Inferior parietal cortex (tissue), 1 donor: Measurements from ENCODE around the gene FLACC1.
"Not testable (repeated sequence)": the region's sequence is repeated elsewhere in the genome, so short reads cannot be mapped to it uniquely, and the experiment has no call there.

ENCODE experiments used
- DNase-seq: peaks from one replicate; pipeline ENCODE4 v3.0.0-alpha.2; 2016; ENCODE audit errors: extremely low spot score

Gene FLACC1

GRCh38 chr2:201349601-201350000 lies 7.5 kb downstream of the FLACC1 start:
- DNase-seq: no peak

DNA sequence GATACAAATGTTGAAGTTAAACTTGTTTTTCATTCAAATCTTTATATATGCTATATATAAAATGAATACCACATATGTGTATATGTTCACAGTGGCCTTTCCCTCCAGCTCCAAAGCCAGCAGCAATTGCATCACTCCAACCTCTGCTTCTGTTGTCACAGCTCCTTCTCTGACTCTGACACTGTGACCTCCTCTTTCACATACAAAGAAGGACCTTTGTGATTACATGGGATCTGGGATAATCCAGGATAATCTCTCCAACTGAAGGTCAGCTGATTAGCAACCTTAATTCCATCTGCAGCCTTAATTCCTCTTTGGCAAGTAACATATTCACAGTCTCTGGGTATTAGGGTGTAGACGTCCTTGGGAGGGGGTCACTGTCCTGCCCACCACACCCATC lies 8.4 kb downstream of the FLACC1 start:
- no peak for DNase-seq

GRCh38 chr2:201347138-201347537 lies 10.0 kb downstream of the FLACC1 start:
- DNase-seq: no peak

GRCh38 chr2:201345625-201346213 lies 11.4 kb downstream of the FLACC1 start:
- no peak for DNase-seq

GRCh38 chr2:201344663-201345366 lies 12.3 kb downstream of the FLACC1 start:
- DNase-seq: no peak

GRCh38 chr2:201343559-201343958 lies 13.6 kb downstream of the FLACC1 start:
- no peak for DNase-seq

- no peak for DNase-seq
These were observed 14.2 kb downstream of the FLACC1 start for GRCh38 chr2:201342923-201343322.

DNA sequence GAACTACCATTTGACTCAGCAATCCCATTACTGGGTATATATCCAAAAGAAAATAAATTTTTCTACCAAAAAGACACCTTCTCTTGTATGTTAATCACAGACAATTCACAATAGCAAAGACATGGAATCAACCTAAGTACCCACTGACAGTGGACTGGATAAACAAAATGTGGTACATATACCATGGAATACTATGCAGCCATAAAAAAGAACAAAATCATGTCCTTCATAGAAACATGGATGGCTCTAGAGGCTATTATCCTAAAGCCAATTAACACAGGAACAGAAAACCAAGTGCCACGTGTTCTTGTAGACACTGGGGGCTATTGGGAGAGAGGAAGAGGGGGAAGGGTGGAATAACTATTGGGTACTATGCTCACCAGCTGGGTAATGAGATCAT lies 27.7 kb downstream of the FLACC1 start:
- no peak for DNase-seq

DNA sequence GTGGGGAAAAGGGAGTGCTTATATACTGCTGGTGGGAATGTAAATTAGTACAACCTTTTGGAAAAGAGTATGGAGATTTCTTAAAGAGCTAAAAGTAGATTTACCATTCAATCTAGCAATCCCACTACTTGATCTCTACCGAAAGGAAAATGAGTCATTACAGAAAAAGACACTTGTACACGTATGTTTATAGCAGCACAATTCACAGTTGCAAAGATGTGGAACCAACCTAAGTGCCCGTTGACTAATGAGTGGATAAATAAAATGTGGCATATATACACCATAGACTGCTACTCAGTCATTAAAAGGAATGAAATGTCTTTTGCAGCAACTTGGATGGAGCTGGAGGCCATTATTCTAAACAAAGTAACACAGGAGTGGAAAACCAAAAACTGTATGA lies 29.5 kb downstream of the FLACC1 start:
- no peak for DNase-seq

- no peak for DNase-seq
These were observed 34.4 kb downstream of the FLACC1 start for GRCh38 chr2:201322772-201323171.

- DNase-seq: no peak
These were observed 36.4 kb downstream of the FLACC1 start for GRCh38 chr2:201320701-201321100.

- DNase-seq: no peak
These were observed 36.9 kb downstream of the FLACC1 start for GRCh38 chr2:201320257-201320656.

- no peak for DNase-seq
These were observed 37.6 kb downstream of the FLACC1 start for GRCh38 chr2:201319511-201319910.

DNA sequence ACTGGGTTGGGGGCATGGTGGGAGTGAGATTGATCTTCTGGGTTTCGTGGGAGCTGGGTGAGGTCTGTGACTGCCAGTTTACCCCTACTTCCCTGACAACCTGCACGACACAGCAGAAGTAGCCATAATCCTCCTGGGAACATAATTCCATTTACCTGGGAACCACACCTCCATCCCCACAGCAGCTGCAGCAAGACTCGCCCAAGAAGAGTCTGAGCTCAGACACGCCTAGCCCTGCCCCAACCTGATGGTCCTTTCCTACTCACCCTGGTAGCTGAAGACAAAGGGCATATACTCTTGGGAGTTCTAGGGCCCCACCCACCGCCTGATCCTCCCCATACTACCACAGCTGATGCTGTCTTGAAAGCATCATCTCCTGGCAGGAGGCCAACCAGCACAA lies 43.8 kb downstream of the FLACC1 start:
- DNase-seq: no peak

DNA sequence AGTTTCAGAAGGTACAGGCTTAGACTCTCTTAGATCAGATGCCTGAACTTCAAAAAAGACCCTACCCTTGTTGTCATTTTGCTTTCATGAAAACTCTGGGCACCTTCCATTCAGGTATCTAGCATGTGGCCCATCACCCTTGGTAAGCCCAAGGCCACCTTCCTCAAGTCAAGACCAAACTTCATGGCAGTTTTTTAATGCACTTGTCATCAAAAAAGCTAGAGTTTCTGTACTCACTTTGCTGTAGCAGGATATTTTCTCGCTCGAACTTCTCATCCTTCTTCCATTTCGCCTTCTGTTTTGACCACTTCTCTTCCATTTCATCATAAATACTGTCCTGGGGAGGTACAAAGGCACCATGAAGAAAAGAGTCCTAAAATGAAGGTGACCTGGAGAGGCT lies 48.2 kb downstream of the FLACC1 start:
- no peak for DNase-seq

DNA sequence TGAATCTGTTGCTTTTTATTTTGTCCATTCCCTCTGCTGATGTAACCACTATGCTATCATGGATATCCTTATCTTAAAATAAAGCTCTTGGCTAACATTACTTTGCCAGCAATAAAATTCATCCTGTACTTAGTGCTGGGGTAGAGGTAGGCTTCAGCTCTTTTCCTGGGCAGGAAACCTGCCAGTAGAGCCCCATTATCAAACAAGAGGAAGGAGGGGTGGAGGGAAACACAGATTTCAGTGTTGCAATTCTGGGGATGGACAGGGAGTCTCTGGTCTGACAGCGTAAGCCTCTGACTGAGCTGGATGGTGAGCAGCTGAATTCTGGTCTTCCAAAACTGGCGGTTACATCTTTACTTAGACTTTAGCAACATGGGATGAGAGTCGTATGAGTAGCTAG lies 49.3 kb downstream of the FLACC1 start:
- DNase-seq: no peak

DNA sequence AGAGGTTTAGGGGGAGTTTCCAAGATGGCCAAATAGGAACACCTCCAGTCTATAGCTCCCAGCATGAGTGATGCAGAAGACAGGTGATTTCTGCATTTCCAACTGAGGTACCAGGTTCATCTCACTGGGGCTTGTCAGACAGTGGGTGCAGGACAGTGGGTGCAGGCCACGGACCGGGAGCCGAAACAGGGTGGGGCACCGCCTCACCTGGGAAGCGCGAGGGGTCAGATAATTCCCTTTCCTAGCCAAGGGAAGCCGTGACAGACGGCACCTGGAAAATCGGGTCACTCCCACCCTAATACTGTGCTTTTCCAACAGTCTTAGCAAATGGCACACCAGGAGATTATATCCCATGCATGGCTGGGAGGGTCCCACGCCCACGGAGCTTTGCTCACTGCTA lies 57.2 kb downstream of the FLACC1 start:
- DNase-seq: not testable (repeated sequence)

DNA sequence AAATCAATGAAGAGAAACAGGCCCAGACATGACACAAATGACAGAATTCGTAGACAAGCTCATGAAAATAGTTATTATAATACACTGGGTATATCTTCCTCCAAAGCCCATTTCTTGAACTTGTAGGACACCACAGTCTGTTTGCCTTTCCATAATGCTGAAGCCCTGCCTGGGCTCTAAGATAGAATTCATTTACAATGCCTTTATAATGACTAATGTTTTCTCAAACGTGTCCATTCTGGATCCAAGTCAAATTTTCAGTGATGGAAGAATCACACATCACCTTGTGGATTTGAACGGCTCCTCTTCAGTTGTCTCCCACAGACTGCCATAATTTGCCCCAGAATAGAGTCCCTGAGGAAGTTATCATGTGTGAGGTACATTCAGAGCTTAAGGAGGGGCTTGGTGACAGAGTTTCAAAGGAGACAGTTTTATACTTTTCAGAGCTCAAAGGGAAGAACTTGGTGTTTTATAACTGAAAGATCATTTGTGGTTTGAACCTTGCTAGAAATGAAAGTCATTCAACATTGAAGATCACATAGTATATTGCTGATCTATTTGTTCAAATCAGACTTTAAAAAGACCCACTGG lies 58.6 kb downstream of the FLACC1 start:
- DNase-seq: no peak

DNA sequence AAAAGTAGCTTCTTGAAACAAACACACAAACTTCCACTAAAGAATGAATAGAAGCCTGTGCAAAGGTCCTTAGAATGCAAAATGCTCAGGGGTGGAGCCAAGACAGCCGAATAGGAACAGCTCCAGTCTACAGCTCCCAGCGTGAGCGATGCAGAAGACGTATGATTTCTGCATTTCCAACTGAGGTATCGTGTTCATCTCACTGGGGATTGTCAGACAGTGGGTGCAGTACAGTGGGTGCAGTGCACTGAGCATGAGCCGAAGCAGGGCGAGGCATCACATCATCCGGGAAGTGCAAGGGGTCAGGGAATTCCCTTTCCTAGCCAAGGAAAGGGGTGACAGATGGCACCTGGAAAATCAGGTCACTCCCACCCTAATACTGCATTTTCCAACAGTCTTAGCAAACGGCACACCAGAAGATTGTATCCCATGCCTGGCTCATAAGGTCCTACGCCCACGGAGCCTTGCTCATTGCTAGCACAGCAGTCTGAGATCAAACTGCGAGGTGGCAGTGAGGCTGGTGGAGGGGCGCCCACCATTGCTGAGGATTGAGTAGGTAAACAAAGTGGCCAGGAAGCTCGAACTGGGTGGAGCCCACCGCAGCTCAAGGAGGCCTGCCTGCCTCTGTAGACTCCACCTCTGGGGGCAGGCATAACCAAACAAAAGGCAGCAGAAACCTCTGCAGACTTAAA lies 66.5 kb downstream of the FLACC1 start:
- DNase-seq: not testable (repeated sequence)

DNA sequence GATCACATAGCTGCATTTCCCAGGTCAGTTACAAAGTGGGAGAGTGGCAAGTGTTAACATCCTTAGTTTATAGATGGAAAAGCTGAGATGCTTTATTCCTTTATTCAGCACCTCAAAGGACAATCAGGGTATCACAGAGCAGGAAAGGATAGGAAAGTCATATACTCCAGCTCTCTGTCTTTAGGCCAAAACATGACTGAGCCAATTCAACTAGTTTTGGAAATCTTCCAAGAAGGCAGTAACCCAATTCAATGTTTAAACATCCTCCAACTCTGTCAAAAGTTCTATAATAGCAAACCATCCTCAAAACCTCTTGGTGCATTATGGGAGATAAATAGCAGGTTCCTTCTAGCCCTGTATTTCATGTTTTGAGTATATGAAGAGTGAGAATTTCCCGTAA lies 71.6 kb downstream of the FLACC1 start:
- DNase-seq: no peak

DNA sequence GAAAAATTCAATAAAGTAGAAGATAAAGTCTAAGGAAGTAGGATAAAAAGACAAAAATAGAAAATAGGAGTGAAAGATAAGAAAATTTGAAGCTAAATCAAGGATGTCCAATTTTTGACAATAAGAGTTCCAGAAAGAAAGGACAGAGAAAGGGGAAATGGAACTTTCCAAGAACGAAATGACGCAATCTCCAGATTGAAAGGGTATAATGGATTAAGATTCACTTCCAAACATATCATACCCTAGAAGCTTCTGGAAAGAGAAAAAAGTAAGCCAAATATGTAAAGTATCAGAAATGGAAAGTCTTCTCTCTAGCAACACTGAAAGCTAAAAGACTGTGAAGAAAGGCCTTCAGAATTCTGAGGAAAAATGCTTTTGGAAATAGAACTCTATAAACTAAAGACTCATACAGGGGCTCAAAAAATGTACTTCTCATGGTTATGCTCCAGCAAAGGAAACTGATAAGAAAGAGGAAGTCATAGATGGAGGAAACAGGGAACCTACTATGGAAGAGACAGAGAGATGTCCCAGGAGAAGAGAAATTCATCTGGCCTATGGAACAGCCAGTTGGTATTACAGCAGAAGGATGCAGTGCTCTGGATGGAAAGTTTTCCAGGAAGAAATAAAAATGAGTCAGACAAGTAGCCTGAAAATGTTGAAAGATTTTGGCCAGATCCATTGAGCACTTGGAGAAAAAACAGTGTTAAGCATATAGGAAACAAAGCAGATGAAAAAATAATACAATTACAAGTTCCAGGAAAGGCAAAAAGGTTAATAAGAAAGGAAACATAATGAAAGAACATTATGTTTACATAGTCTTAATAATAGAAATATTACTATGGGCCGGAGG lies 76.7 kb downstream of the FLACC1 start:
- no peak for DNase-seq

DNA sequence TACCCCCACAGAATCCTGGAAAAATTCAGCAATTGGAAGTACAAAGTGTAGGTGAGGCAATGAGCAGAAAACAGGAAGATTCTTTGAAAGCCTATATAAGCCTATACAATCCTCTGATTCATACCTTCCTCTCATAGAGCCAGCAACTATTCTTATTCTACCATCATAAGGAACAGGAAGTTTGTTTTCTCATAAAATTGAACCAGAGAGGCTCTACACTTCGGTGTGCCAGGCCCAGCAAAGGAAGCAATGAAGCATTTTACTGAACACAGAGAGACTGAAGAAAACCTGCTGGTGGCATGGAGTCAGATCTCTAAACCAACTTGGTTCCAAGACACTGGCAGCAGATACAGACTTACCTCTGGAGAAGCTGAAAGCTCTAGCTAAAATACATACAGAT lies 78.1 kb downstream of the FLACC1 start:
- DNase-seq: no peak
